Hepatocyte (in vitro differentiated cells): ENCODE results near the gene TTC23. TPM values are rescaled to one million over a fixed set of nuclear protein-coding genes. Genes with fewer than 3 reads are reported as not detected.
A peak's percentile ranks its signal among the peaks of the same experiment; 100 is the strongest.

Experiments used
- DNase-seq: peaks from one replicate; pipeline ENCODE4 v3.0.0-alpha.2; 2016; ENCODE audit warnings: low spot score
- H2AFZ ChIP-seq: fragments of 200-600 bp; sonication (generic); 2 replicates; pipeline ENCODE4 v1.6.0; 2016; ENCODE audit warnings: antibody characterized with exemption, mild to moderate bottlenecking
- H3K27ac ChIP-seq: fragments of 200-600 bp; sonication (generic); 2 replicates; pipeline ENCODE4 v1.5.1; 2016; ENCODE audit warnings: mild to moderate bottlenecking
- H3K27me3 ChIP-seq: fragments of 200-600 bp; sonication (generic); 2 replicates; pipeline ENCODE4 v1.6.1; 2016
- H3K36me3 ChIP-seq: fragments of 200-600 bp; sonication (generic); replicated peaks from 2 replicates; pipeline ENCODE4 v1.5.1; 2016; ENCODE audit warnings: low read depth; ENCODE audit not compliant: insufficient read depth
- H3K4me1 ChIP-seq: fragments of 200-600 bp; sonication (generic); 2 replicates; pipeline ENCODE4 v1.5.1; 2016; ENCODE audit warnings: mild to moderate bottlenecking, moderate library complexity; ENCODE audit not compliant: insufficient read depth
- H3K4me2 ChIP-seq: fragments of 200-600 bp; sonication (generic); 2 replicates; pipeline ENCODE4 v1.6.0; 2016
- H3K4me3 ChIP-seq: fragments of 200-600 bp; sonication (generic); 2 replicates; pipeline ENCODE4 v1.5.1; 2016; ENCODE audit warnings: mild to moderate bottlenecking
- H3K79me2 ChIP-seq: fragments of 200-600 bp; sonication (generic); 2 replicates; pipeline ENCODE4 v1.6.0; 2017; ENCODE audit warnings: mild to moderate bottlenecking
- H3K9me2 ChIP-seq: fragments of 200-600 bp; sonication (generic); replicated peaks from 2 replicates; pipeline ENCODE4 v1.6.0; 2017; ENCODE audit warnings: mild to moderate bottlenecking; ENCODE audit not compliant: insufficient read depth
- H3K9me3 ChIP-seq: fragments of 200-600 bp; sonication (generic); 2 replicates; pipeline ENCODE4 v1.5.1; 2016; ENCODE audit warnings: low read depth, mild to moderate bottlenecking
- H4K20me1 ChIP-seq: fragments of 200-600 bp; sonication (generic); 2 replicates; pipeline ENCODE4 v1.6.0; 2016; ENCODE audit warnings: mild to moderate bottlenecking; ENCODE audit not compliant: insufficient read depth, poor library complexity, severe bottlenecking
- EZH2 ChIP-seq: fragments of 200-600 bp; sonication (generic); IDR thresholded peaks from 2 replicates; pipeline ENCODE4 v1.6.1; 2016; ENCODE audit warnings: antibody characterized with exemption, mild to moderate bottlenecking, borderline replicate concordance
- EZH2phosphoT487 ChIP-seq: fragments of 200-600 bp; sonication (generic); IDR thresholded peaks from one replicate; pipeline ENCODE4 v1.6.1; 2018; ENCODE audit warnings: antibody characterized with exemption, mild to moderate bottlenecking, low read depth, moderate library complexity; ENCODE audit not compliant: unreplicated experiment, severe bottlenecking
- WGBS: methylation state at CpG from one replicate; pipeline ENCODE4 v1.1.6; 2016; ENCODE audit warnings: low lambda C conversion rate; ENCODE audit errors: missing lambda C conversion rate; 5-methylcytosine and 5-hydroxymethylcytosine counted together
- polyA plus RNA-seq: library from polyadenylated mRNA; unstranded; fragments of >200 nt; fragmentation: Nextera tagmentation; extraction: Ambion mirVana; gene quantifications from 2 replicates; pipeline ENCODE4 v1.2.1, GENCODE V29; 2016
- total RNA-seq: library from RNA; depleted of rRNA; stranded (reverse); fragments of >200 nt; gene quantifications from 2 replicates; pipeline ENCODE4 v1.2.3, GENCODE V29; 2014
- TF ChIP-seq, protein P1 (sequence below): fragments of 200-600 bp; sonication (generic); IDR thresholded peaks from 2 replicates; pipeline ENCODE4 v1.5.1; 2016; ENCODE audit warnings: antibody characterized with exemption, mild to moderate bottlenecking; ENCODE audit not compliant: poor library complexity

Gene TTC23
- total and polyA plus RNA-seq, 2 experiments from 2014 or later, result 31.3 to 46.3 TPM

DNA sequence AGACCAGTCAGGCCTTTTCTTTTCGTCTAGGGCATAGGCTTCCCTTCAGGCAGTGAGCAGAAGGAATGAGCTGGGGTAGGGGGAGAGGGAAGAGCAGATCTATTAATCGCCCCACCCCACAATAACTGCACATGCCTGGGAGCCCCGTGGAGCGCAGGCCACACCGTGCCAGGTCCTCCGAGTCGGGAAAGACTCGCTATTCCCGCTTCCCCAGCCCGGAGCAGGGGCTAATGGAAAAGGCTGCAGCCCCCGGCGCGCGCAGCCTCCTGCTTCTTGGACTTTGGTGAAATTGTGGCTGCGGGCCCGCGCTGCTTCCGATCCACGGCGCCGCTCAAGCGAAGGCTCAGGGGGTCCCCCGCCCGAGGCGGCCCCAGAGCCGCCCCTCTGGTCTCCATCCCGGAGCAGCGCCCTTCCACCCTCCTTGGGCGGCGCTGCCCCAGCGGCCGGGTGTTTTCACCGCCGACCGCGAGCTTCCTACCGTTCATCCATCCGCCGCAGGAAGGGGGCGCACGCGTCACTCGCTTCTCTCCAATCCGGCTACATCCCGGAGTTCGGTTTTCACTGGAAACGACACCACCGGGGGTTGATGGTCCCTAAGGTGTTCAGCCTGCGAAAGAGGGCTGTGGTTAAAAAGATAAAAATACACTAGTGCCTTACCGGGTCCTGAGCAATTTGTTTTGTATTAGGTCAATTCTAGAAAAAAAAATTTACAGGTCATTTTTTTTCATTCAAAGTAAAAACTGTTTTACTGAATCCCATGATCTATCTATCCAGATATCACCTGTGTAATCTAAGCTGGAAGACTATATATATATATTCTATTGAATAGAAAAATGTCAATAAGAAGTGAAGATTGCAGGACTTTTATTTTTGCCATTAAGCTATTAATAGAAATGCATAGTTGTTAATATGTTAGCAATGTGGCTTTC, 148.9 kb downstream of the TTC23 start:
- Histone ChIP-seq H3K9me2 (no peaks in the 10 kb centered on the region), H3K4me1 (no peaks in the 10 kb centered on the region), H3K4me3 (peak overlapping the region; percentile 24), H3K4me2 (peak overlapping the region; percentile 77), H2AFZ (peak overlapping the region; percentile 32), H3K9me3 (no peaks in the 10 kb centered on the region), H3K36me3 (no peaks in the 10 kb centered on the region), H3K27me3 (peaks cover 33% of the 10 kb centered on the region), H3K79me2 (no peaks in the 10 kb centered on the region), H4K20me1 (no peaks in the 10 kb centered on the region), H3K27ac (no peak overlapping the region)
- 4% methylated on average over 50 of the region's 50 CpGs for WGBS
- TF ChIP-seq, protein P1, sequence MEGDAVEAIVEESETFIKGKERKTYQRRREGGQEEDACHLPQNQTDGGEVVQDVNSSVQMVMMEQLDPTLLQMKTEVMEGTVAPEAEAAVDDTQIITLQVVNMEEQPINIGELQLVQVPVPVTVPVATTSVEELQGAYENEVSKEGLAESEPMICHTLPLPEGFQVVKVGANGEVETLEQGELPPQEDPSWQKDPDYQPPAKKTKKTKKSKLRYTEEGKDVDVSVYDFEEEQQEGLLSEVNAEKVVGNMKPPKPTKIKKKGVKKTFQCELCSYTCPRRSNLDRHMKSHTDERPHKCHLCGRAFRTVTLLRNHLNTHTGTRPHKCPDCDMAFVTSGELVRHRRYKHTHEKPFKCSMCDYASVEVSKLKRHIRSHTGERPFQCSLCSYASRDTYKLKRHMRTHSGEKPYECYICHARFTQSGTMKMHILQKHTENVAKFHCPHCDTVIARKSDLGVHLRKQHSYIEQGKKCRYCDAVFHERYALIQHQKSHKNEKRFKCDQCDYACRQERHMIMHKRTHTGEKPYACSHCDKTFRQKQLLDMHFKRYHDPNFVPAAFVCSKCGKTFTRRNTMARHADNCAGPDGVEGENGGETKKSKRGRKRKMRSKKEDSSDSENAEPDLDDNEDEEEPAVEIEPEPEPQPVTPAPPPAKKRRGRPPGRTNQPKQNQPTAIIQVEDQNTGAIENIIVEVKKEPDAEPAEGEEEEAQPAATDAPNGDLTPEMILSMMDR, result peak; percentile 90
- no peak for TF ChIP-seq EZH2
- peak; percentile 92 for DNase-seq

DNA sequence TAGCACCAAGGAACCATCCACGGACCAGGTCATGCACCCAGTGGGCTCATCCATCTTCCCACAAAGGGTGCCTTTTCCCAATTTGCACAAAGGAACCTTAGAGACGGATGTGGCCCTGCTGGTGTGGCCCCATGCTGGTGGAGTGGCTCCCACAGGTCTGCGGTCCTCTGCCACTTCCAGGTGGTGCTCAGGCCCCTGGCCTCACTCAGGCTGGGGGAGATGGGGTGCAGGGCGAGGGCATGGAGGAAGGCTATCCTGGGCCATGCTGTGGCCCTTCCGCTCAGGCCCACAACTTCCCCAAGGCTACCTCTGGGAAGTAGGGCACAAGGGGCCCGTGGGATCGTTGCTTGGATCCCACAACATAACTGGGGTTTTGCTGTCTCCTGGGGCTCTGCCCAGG, 149.7 kb downstream of the TTC23 start:
- no peaks in the 10 kb centered on the region for H3K79me2 ChIP-seq
- WGBS, result 87% methylated on average over 7 of the region's 7 CpGs
- DNase-seq, result no peak
- H3K9me3 ChIP-seq, result no peaks in the 10 kb centered on the region
- peaks cover 33% of the 10 kb centered on the region for H3K27me3 ChIP-seq
- no peaks in the 10 kb centered on the region for H3K36me3 ChIP-seq
- H3K4me2 ChIP-seq, result no peak overlapping the region
- H3K4me1 ChIP-seq, result no peaks in the 10 kb centered on the region
- H2AFZ ChIP-seq, result no peak overlapping the region
- H4K20me1 ChIP-seq, result no peaks in the 10 kb centered on the region
- H3K9me2 ChIP-seq, result no peaks in the 10 kb centered on the region
- H3K4me3 ChIP-seq, result no peak overlapping the region
- TF ChIP-seq, protein P1, result no peak
- TF ChIP-seq EZH2phosphoT487 (no peak), EZH2 (no peak)
- H3K27ac ChIP-seq, result no peak overlapping the region

DNA sequence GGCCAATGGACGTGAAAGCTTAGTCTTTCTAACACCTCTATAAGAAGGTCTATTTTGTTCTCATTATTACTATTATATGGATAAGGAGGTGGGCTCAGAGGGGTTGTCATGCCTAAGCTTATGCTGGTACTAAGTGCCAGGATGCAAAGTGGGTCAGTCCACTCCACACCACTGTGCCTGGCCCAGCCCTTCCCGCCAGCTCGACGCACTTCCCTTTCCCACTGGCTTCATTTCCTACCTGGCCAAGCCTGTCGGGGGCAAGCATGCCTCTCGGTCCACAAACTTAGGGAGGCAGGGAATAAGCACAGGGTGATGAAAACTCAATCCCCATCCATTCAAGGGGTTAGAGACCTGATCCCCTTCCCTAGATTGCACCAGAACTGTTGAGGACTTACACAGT, 150.4 kb downstream of the TTC23 start:
- Histone ChIP-seq H3K4me3 (no peak overlapping the region), H3K9me2 (no peaks in the 10 kb centered on the region), H3K27ac (no peak overlapping the region), H4K20me1 (no peaks in the 10 kb centered on the region), H2AFZ (no peak overlapping the region), H3K36me3 (no peaks in the 10 kb centered on the region), H3K27me3 (peaks cover 33% of the 10 kb centered on the region), H3K9me3 (no peaks in the 10 kb centered on the region), H3K4me2 (no peak overlapping the region), H3K4me1 (no peaks in the 10 kb centered on the region), H3K79me2 (no peaks in the 10 kb centered on the region)
- TF ChIP-seq EZH2phosphoT487 (no peak), EZH2 (no peak)
- TF ChIP-seq, protein P1, result no peak
- WGBS, result 77% methylated on average over 6 of the region's 6 CpGs
- DNase-seq, result no peak
